IPS-20b (cell line): ENCODE results near the gene PIGL.

Source experiments
- H3K27ac ChIP-seq: one replicate; pipeline ENCODE4 v1.5.1; 2013; ENCODE audit warnings: low read length
- H3K27me3 ChIP-seq: 2 replicates; pipeline ENCODE4 v1.6.1; 2013; ENCODE audit warnings: mild to moderate bottlenecking, low read length, inconsistent platforms; ENCODE audit not compliant: insufficient read depth
- H3K36me3 ChIP-seq: 2 replicates; pipeline ENCODE4 v1.6.1; 2013; ENCODE audit warnings: low read depth, mild to moderate bottlenecking, inconsistent platforms, low read length, moderate library complexity; ENCODE audit not compliant: insufficient read depth
- H3K4me1 ChIP-seq: 2 replicates; pipeline ENCODE4 v1.6.1; 2013; ENCODE audit warnings: mild to moderate bottlenecking, control low read depth, inconsistent platforms, low read length, moderate library complexity; ENCODE audit not compliant: insufficient read depth
- H3K4me3 ChIP-seq: 2 replicates; pipeline ENCODE4 v1.5.1; 2013; ENCODE audit warnings: mild to moderate bottlenecking, low read length, inconsistent platforms
- H3K9ac ChIP-seq: 2 replicates; pipeline ENCODE4 v1.6.1; 2013; ENCODE audit warnings: low read depth, mild to moderate bottlenecking, inconsistent platforms, low read length, moderate library complexity
- H3K9me3 ChIP-seq: 2 replicates; pipeline ENCODE4 v1.6.1; 2013; ENCODE audit warnings: mild to moderate bottlenecking, low read depth, low read length, inconsistent platforms; ENCODE audit not compliant: insufficient read depth

PIGL gene

GRCh38 chr17:16364625-16365024 is 147.6 kb downstream of the PIGL start:
- no peak overlapping the region for H3K27ac ChIP-seq
- H3K36me3 ChIP-seq = no peaks in the 10 kb centered on the region
- no peaks in the 10 kb centered on the region for H3K4me1 ChIP-seq
- H3K4me3 ChIP-seq = no peak overlapping the region
- H3K9ac ChIP-seq = no peak overlapping the region
- H3K9me3 ChIP-seq = no peaks in the 10 kb centered on the region
- no peaks in the 10 kb centered on the region for H3K27me3 ChIP-seq

- H3K27ac ChIP-seq = no peak overlapping the region
- no peaks in the 10 kb centered on the region for H3K36me3 ChIP-seq
- no peaks in the 10 kb centered on the region for H3K27me3 ChIP-seq
- H3K9me3 ChIP-seq = no peaks in the 10 kb centered on the region
- no peaks in the 10 kb centered on the region for H3K4me1 ChIP-seq
- H3K4me3 ChIP-seq = no peak overlapping the region
- no peak overlapping the region for H3K9ac ChIP-seq
Measured at GRCh38 chr17:16371742-16372141, 154.7 kb downstream of the PIGL start.

- no peaks in the 10 kb centered on the region for H3K9me3 ChIP-seq
- H3K9ac ChIP-seq = no peak overlapping the region
- no peaks in the 10 kb centered on the region for H3K36me3 ChIP-seq
- H3K4me1 ChIP-seq = no peaks in the 10 kb centered on the region
- no peak overlapping the region for H3K4me3 ChIP-seq
- H3K27me3 ChIP-seq = no peaks in the 10 kb centered on the region
- no peak overlapping the region for H3K27ac ChIP-seq
Measured at GRCh38 chr17:16374146-16374938, 157.3 kb downstream of the PIGL start.
